Ishikawa (cell line): ENCODE measurements around the gene TRHDE.
A peak's percentile ranks its signal among the peaks of the same experiment; 100 is the strongest.

Experiments used
- CEBPB ChIP-seq: IDR thresholded peaks from 2 replicates; pipeline ENCODE4 v1.6.1; 2012
- CREB1 ChIP-seq: IDR thresholded peaks from 2 replicates; pipeline ENCODE4 v1.6.1; 2012; ENCODE audit warnings: low read depth
- EGR1 ChIP-seq: IDR thresholded peaks from 2 replicates; pipeline ENCODE4 v1.6.1; 2012
- EP300 ChIP-seq: IDR thresholded peaks from 2 replicates; pipeline ENCODE4 v1.6.1; 2012; ENCODE audit warnings: borderline replicate concordance
- FOXM1 ChIP-seq: IDR thresholded peaks from 2 replicates; pipeline ENCODE4 v1.6.1; 2012; ENCODE audit warnings: low read depth, borderline replicate concordance
- MAX ChIP-seq: IDR thresholded peaks from 2 replicates; pipeline ENCODE4 v1.6.1; 2012
- NFIC ChIP-seq: IDR thresholded peaks from 2 replicates; pipeline ENCODE4 v1.6.1; 2012
- RAD21 ChIP-seq: IDR thresholded peaks from 2 replicates; pipeline ENCODE4 v1.6.1; 2012; ENCODE audit warnings: low read depth
- REST ChIP-seq: IDR thresholded peaks from 2 replicates; pipeline ENCODE4 v1.6.1; 2012; ENCODE audit warnings: low read depth, mild to moderate bottlenecking
- TAF1 ChIP-seq: IDR thresholded peaks from 2 replicates; pipeline ENCODE4 v1.6.1; 2012; ENCODE audit warnings: low read depth, mild to moderate bottlenecking
- TCF12 ChIP-seq: IDR thresholded peaks from 2 replicates; pipeline ENCODE4 v1.6.1; 2012; ENCODE audit warnings: low read depth
- TEAD4 ChIP-seq: IDR thresholded peaks from 2 replicates; pipeline ENCODE4 v1.6.1; 2012
- USF1 ChIP-seq: IDR thresholded peaks from 2 replicates; pipeline ENCODE4 v1.6.1; 2012
- YY1 ChIP-seq: IDR thresholded peaks from 2 replicates; pipeline ENCODE4 v1.6.1; 2012; ENCODE audit warnings: low read depth
- ZBTB7A ChIP-seq: IDR thresholded peaks from 2 replicates; pipeline ENCODE4 v1.6.1; 2012; ENCODE audit warnings: low read depth

Gene TRHDE

GRCh38 chr12:72272091-72272661, at the start of gene TRHDE:
TRHDE (plus strand) TSS chr12:72272370; CDS start chr12:72272644, 274 bp downstream.
- TF ChIP-seq TEAD4, result no peak
- peak; percentile 25; the same call in 1 of the 2 replicates for TF ChIP-seq EP300
- peak; percentile 86 for TF ChIP-seq MAX
- TF ChIP-seq NFIC, result no peak
- no peak for TF ChIP-seq RAD21
- no peak for TF ChIP-seq EGR1
- TF ChIP-seq FOXM1, result no peak
- no peak for TF ChIP-seq YY1
- TF ChIP-seq TCF12, result peak; percentile 20; the same call in 1 of the 2 replicates
- no peak for TF ChIP-seq REST
- TF ChIP-seq USF1, result peak; percentile 23; the same call in 1 of the 2 replicates
- TF ChIP-seq ZBTB7A, result no peak
- TF ChIP-seq CREB1, result no peak
- no peak for TF ChIP-seq CEBPB
- 0 out of 2 replicates have a peak, but pooled peaks have one; percentile 40 for TF ChIP-seq TAF1

GRCh38 chr12:72226510-72226909, 45.7 kb upstream of the TRHDE start:
- TF ChIP-seq TCF12 (no peak), EP300 (no peak), NFIC (no peak), REST (no peak), RAD21 (no peak), ZBTB7A (no peak), MAX (no peak), TEAD4 (no peak), FOXM1 (no peak), TAF1 (no peak)

- TF ChIP-seq EP300, result no peak
- TF ChIP-seq TEAD4, result no peak
- TF ChIP-seq TAF1, result no peak
- no peak for TF ChIP-seq FOXM1
- no peak for TF ChIP-seq CEBPB
- TF ChIP-seq REST, result no peak
- no peak for TF ChIP-seq EGR1
- TF ChIP-seq NFIC, result no peak
- no peak for TF ChIP-seq TCF12
- no peak for TF ChIP-seq ZBTB7A
- TF ChIP-seq RAD21, result no peak
These were observed 43.7 kb upstream of the TRHDE start for GRCh38 chr12:72228424-72228823.

- TF ChIP-seq ZBTB7A (no peak), TAF1 (no peak), RAD21 (no peak)
These were observed 41.6 kb upstream of the TRHDE start for GRCh38 chr12:72230589-72230988.

GRCh38 chr12:72234886-72235285, 37.3 kb upstream of the TRHDE start:
- TF ChIP-seq RAD21, result no peak
- no peak for TF ChIP-seq EP300
- TF ChIP-seq YY1, result no peak
- no peak for TF ChIP-seq ZBTB7A
- TF ChIP-seq FOXM1, result no peak
- TF ChIP-seq MAX, result no peak
